ENCODE measurements around the gene MT1M. TPM values are rescaled to one million over a fixed set of nuclear protein-coding genes. Genes with fewer than 3 reads are reported as not detected.

The MT1M gene
- total and polyA plus RNA-seq, 2 donors (not counting 1 experiment from before 2014, with no cell fraction given), result 8.5 to 58.8 TPM

- TF ChIP-seq EZH2 (IDR thresholded peaks at IDR 0.05; ENCODE audit: low read length, missing control alignments) (no peak), CTCF (conservative IDR thresholded peaks at IDR 0.05 in 1 of 2, IDR thresholded peaks at IDR 0.05 in 1 of 2; ENCODE audit: low read depth in 1 of 2, low read length in 2 of 2) (no peak)
- Histone ChIP-seq H3K36me3 (ENCODE audit: control insufficient read depth, insufficient read depth, low read length) (no peaks in the 10 kb centered on the region), H4K20me1 (ENCODE audit: control insufficient read depth, extremely low read depth, insufficient read depth, low read length) (no peaks in the 10 kb centered on the region), H2AFZ (ENCODE audit: low read length) (no peak overlapping the region), H3K4me2 (ENCODE audit: extremely low read depth, insufficient read depth, low read length) (no peak overlapping the region), H3K27ac (ENCODE audit: insufficient read depth, low read length) (no peak overlapping the region), H3K79me2 (ENCODE audit: control insufficient read depth, insufficient read depth, low read length) (no peaks in the 10 kb centered on the region), H3K9ac (ENCODE audit: insufficient read depth, low read length) (no peak overlapping the region), H3K4me3 (replicated peaks in 1 of 4; ENCODE audit: control extremely low read depth in 1 of 4, insufficient read depth in 1 of 4, low read depth in 3 of 4, low read length in 4 of 4) (no peak overlapping the region), H3K9me3 (ENCODE audit: control insufficient read depth, insufficient read depth, low read depth, low read length) (no peaks in the 10 kb centered on the region), H3K27me3 (ENCODE audit: control insufficient read depth, insufficient read depth, low read length) (peaks cover 33% of the 10 kb centered on the region), H3K4me1 (ENCODE audit: control insufficient read depth, extremely low read depth, insufficient read depth, low read length) (no peaks in the 10 kb centered on the region)
- no peak for DNase-seq (ENCODE audit: low read depth in 2 of 2)
These were observed 16.8 kb downstream of the MT1M start for GRCh38 chr16:56649271-56649670.

GRCh38 chr16:56649820-56650219 is 17.4 kb downstream of the MT1M start:
- no peak overlapping the region for H3K4me2 ChIP-seq (ENCODE audit: extremely low read depth, insufficient read depth, low read length)
- H3K4me3 ChIP-seq (replicated peaks in 1 of 4; ENCODE audit: control extremely low read depth in 1 of 4, insufficient read depth in 1 of 4, low read depth in 3 of 4, low read length in 4 of 4), result no peak overlapping the region
- no peak overlapping the region for H3K27ac ChIP-seq (ENCODE audit: insufficient read depth, low read length)
- DNase-seq (ENCODE audit: low read depth in 2 of 2), result no peak
- TF ChIP-seq EZH2 (IDR thresholded peaks at IDR 0.05; ENCODE audit: low read length, missing control alignments), result no peak
- no peak for TF ChIP-seq CTCF (conservative IDR thresholded peaks at IDR 0.05 in 1 of 2, IDR thresholded peaks at IDR 0.05 in 1 of 2; ENCODE audit: low read depth in 1 of 2, low read length in 2 of 2)
- H3K9me3 ChIP-seq (ENCODE audit: control insufficient read depth, insufficient read depth, low read depth, low read length), result no peaks in the 10 kb centered on the region
- H3K27me3 ChIP-seq (ENCODE audit: control insufficient read depth, insufficient read depth, low read length), result peaks cover 33% of the 10 kb centered on the region
- H3K79me2 ChIP-seq (ENCODE audit: control insufficient read depth, insufficient read depth, low read length), result no peaks in the 10 kb centered on the region
- H3K36me3 ChIP-seq (ENCODE audit: control insufficient read depth, insufficient read depth, low read length), result no peaks in the 10 kb centered on the region
- H3K4me1 ChIP-seq (ENCODE audit: control insufficient read depth, extremely low read depth, insufficient read depth, low read length), result no peaks in the 10 kb centered on the region
- no peak overlapping the region for H3K9ac ChIP-seq (ENCODE audit: insufficient read depth, low read length)
- no peaks in the 10 kb centered on the region for H4K20me1 ChIP-seq (ENCODE audit: control insufficient read depth, extremely low read depth, insufficient read depth, low read length)
- H2AFZ ChIP-seq (ENCODE audit: low read length), result no peak overlapping the region

- H4K20me1 ChIP-seq (ENCODE audit: control insufficient read depth, extremely low read depth, insufficient read depth, low read length), result no peaks in the 10 kb centered on the region
- H3K9me3 ChIP-seq (ENCODE audit: control insufficient read depth, insufficient read depth, low read depth, low read length), result no peaks in the 10 kb centered on the region
- DNase-seq (ENCODE audit: low read depth in 2 of 2), result no peak
- H2AFZ ChIP-seq (ENCODE audit: low read length), result no peak within 1 kb of the TSS
- peaks cover 22% of the 10 kb centered on the region for H3K27me3 ChIP-seq (ENCODE audit: control insufficient read depth, insufficient read depth, low read length)
- no peak within 1 kb of the TSS for H3K4me2 ChIP-seq (ENCODE audit: extremely low read depth, insufficient read depth, low read length)
- H3K4me1 ChIP-seq (ENCODE audit: control insufficient read depth, extremely low read depth, insufficient read depth, low read length), result no peaks in the 10 kb centered on the region
- no peaks in the 10 kb centered on the region for H3K36me3 ChIP-seq (ENCODE audit: control insufficient read depth, insufficient read depth, low read length)
- no peak within 1 kb of the TSS for H3K4me3 ChIP-seq (replicated peaks in 1 of 4; ENCODE audit: control extremely low read depth in 1 of 4, insufficient read depth in 1 of 4, low read depth in 3 of 4, low read length in 4 of 4)
- H3K27ac ChIP-seq (ENCODE audit: insufficient read depth, low read length), result no peak within 1 kb of the TSS
- H3K79me2 ChIP-seq (ENCODE audit: control insufficient read depth, insufficient read depth, low read length), result no peaks in the 10 kb centered on the region
- TF ChIP-seq EZH2 (IDR thresholded peaks at IDR 0.05; ENCODE audit: low read length, missing control alignments) (no peak), CTCF (conservative IDR thresholded peaks at IDR 0.05 in 1 of 2, IDR thresholded peaks at IDR 0.05 in 1 of 2; ENCODE audit: low read depth in 1 of 2, low read length in 2 of 2) (no peak)
- no peak within 1 kb of the TSS for H3K9ac ChIP-seq (ENCODE audit: insufficient read depth, low read length)
These were observed 19.1 kb downstream of the MT1M start, which contains the start of gene MT1B for GRCh38 chr16:56651586-56651985. TSS of gene MT1B (plus strand) at chr16:56651886. CDS start at chr16:56651954, 68 bp downstream.
